GM13977 (cell line): ENCODE measurements around the gene DTX4.

ENCODE experiments used
- DNase-seq: peaks from one replicate; pipeline ENCODE4 v3.0.0; 2012; ENCODE audit warnings: low spot score
- CTCF ChIP-seq: IDR thresholded peaks from 2 replicates; pipeline ENCODE4 v1.5.1; 2012; ENCODE audit warnings: mild to moderate bottlenecking, control low read depth; ENCODE audit not compliant: insufficient read depth; ENCODE audit errors: extremely low read depth, missing control alignments
- in situ Hi-C: fragments of 300-500 bp; cut with MboI; formaldehyde crosslinking; loops from one replicate; pipeline ENCODE4 v1.12.0; 2022; ENCODE audit warnings: low sequenced_read_pairs, low pct_unique_long_range_greater_than_20kb, mixed read lengths, inconsistent platforms; ENCODE audit not compliant: unreplicated experiment

Gene DTX4

DNA sequence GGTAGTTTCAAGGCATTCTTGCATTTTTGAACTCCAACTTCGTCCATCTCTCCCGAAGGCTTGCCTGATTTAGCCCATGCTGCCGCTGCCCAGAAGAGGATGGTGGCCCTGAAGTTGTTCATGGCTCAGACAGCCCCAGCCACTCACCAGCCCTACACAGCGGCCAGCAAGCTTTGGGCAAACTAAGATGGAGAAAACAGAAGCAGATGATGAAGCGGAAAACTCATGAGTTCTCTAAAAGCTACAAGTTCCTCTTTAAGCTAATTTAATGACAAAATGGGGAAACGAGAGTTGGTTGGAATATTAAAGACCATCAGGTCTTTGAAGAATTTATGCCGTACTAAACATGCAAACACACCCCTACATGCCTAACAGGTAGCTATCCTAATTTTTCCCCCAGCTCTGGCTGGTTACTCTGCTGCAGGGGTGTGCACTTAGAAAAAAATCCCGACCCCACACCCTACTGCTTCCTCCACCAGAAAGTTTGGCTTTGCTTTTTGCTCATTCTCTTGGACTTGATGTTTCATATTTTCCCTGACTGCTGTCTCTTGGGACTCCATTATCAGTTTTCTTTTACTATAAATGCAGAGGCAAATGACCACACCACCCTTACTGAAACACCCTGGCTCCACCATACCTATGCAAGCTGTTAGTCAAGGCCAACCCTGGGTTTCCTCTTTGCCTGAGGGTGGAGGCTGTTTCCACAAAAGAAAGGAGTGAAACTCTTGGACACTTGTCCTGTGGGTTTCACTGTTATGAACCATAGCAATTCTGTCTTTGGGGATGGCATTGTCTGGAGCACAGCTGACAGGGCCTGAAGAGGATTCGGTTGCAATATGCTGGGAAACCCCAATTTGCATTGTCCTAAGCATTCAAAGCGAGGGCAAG, 41.1 kb downstream of the DTX4 start, which contains the start of gene MPEG1:
MPEG1 (minus strand) TSS at position 184 of the 888 bp plus-strand sequence; CDS start at position 122, 62 bp downstream.
- in situ Hi-C loops, result no loop called here
- no peak for DNase-seq
- TF ChIP-seq CTCF, result no peak

GRCh38 chr11:59214141-59214893, 42.4 kb downstream of the DTX4 start:
- no peak for TF ChIP-seq CTCF
- DNase-seq, result no peak
- in situ Hi-C loops, result no loop called here

- in situ Hi-C loops, result no loop called here
- peak; percentile 56 for DNase-seq
- no peak for TF ChIP-seq CTCF
Observed at GRCh38 chr11:59216641-59217564, 45.0 kb downstream of the DTX4 start.

GRCh38 chr11:59218319-59218718, 46.4 kb downstream of the DTX4 start:
- no peak for TF ChIP-seq CTCF
- in situ Hi-C loops, result no loop called here
- no peak for DNase-seq

DNA sequence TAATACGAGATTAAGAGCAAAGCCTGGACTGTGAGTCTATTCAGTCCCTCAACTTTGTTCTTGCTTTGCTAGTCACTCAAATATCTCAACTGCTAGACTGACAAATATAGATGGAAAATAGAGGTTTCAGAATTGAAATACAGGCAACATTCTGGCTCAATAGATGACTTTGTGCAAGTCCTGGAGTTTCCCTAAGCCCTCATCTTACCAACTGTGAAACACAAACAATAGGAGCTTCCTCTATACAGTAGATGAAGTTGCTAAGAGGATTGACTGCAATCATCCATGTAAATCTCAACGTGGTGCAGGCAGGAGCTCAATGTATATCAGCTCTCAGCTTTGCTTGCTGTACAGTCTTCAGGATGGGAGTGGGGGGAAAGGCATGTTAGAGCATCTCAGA, 47.0 kb downstream of the DTX4 start:
- TF ChIP-seq CTCF, result no peak
- in situ Hi-C loops, result no loop called here
- no peak for DNase-seq

DNA sequence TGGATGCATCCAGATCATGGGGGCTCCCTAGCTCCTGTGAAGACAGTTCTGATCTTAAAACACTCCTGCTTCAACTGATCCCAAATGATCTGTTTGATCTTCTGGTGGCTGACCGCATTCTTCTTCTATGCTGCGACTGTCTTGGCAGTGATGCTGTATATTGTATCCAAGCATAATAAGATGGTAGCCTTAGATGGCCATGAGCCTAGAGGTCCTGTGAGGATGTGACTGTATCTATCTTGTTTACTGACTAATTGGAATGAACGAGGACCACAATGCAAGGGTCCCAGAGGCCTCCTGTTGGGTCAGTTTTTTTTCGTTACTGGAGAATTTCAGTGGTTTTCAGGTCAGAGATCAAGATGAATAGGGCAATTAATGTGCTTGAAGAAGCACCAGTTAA, 47.9 kb downstream of the DTX4 start:
- in situ Hi-C loops, result no loop called here
- no peak for DNase-seq
- TF ChIP-seq CTCF, result no peak
